GM20000 (cell line): ENCODE results near the gene DIPK1C.

Experiments used
- DNase-seq: peaks from one replicate; pipeline ENCODE4 v3.0.0; 2012; ENCODE audit warnings: low spot score
- CTCF ChIP-seq: IDR thresholded peaks from 2 replicates; pipeline ENCODE4 v1.5.1; 2012; ENCODE audit warnings: mild to moderate bottlenecking, control low read depth; ENCODE audit errors: extremely low read depth, missing control alignments

Gene DIPK1C

GRCh38 chr18:74493689-74494088 is 36.6 kb upstream of the DIPK1C start:
- peak; percentile 58 for DNase-seq

GRCh38 chr18:74492259-74492658 is 35.2 kb upstream of the DIPK1C start:
- TF ChIP-seq CTCF, result no peak
- DNase-seq, result no peak

More at GRCh38 chr18:74493689-74494088, 36.6 kb upstream of the DIPK1C start:
- TF ChIP-seq CTCF, result peak; percentile 28

GRCh38 chr18:74489676-74490075 is 32.6 kb upstream of the DIPK1C start:
- no peak for TF ChIP-seq CTCF
- DNase-seq, result no peak

GRCh38 chr18:74488864-74489263 is 31.8 kb upstream of the DIPK1C start:
- no peak for DNase-seq
- TF ChIP-seq CTCF, result no peak

- no peak for TF ChIP-seq CTCF
- no peak for DNase-seq
Measured at GRCh38 chr18:74488354-74488753, 31.2 kb upstream of the DIPK1C start.

- DNase-seq, result no peak
- TF ChIP-seq CTCF, result no peak
Measured at GRCh38 chr18:74486119-74486849, 29.2 kb upstream of the DIPK1C start.

GRCh38 chr18:74482697-74483096 is 25.6 kb upstream of the DIPK1C start:
- no peak for DNase-seq
- no peak for TF ChIP-seq CTCF
